Glutamatergic neuron (in vitro differentiated cells): Measurements from ENCODE around the gene BANF2. TPM values are rescaled to one million over a fixed set of nuclear protein-coding genes. Genes with fewer than 3 reads are reported as not detected.
A peak's percentile ranks its signal among the peaks of the same experiment; 100 is the strongest.

Source experiments
- DNase-seq: peaks from one replicate; pipeline ENCODE4 v3.0.0; 2022
- H3K27ac Mint-ChIP-seq: one replicate; pipeline ENCODE4 v1.8.0; 2020; ENCODE audit warnings: mild to moderate bottlenecking, mixed read lengths, inconsistent platforms; ENCODE audit not compliant: unreplicated experiment
- H3K27me3 Mint-ChIP-seq: one replicate; pipeline ENCODE4 v1.8.0; 2020; ENCODE audit warnings: mild to moderate bottlenecking, moderate library complexity, mixed read lengths, inconsistent platforms; ENCODE audit not compliant: unreplicated experiment
- H3K36me3 Mint-ChIP-seq: one replicate; pipeline ENCODE4 v1.8.0; 2020; ENCODE audit warnings: mild to moderate bottlenecking, mixed read lengths, inconsistent platforms; ENCODE audit not compliant: unreplicated experiment
- H3K4me1 Mint-ChIP-seq: one replicate; pipeline ENCODE4 v1.8.0; 2020; ENCODE audit warnings: mild to moderate bottlenecking, low read depth, mixed read lengths, inconsistent platforms; ENCODE audit not compliant: unreplicated experiment
- H3K4me3 Mint-ChIP-seq: one replicate; pipeline ENCODE4 v1.8.0; 2020; ENCODE audit warnings: mild to moderate bottlenecking, mixed read lengths, inconsistent platforms; ENCODE audit not compliant: unreplicated experiment
- H3K9me3 Mint-ChIP-seq: one replicate; pipeline ENCODE4 v1.8.0; 2020; ENCODE audit warnings: mild to moderate bottlenecking, moderate library complexity, mixed read lengths, inconsistent platforms; ENCODE audit not compliant: unreplicated experiment
- CTCF ChIP-seq: fragments of 200-600 bp; sonication (generic); IDR thresholded peaks from one replicate; pipeline ENCODE4 v1.5.0; 2021; ENCODE audit not compliant: partially characterized antibody, unreplicated experiment
- total RNA-seq: library from RNA; stranded (reverse); fragmentation: NEBNext Ultra II Directional; extraction: Animal tissue kit (Norgen Biotek cat#: 25700); gene quantifications from one replicate; pipeline ENCODE4 v1.2.1, GENCODE V29; 2021; ENCODE audit not compliant: unreplicated experiment

The BANF2 gene
- total RNA-seq, 1 donor from 2014 or later = not detected

- peaks cover 14% of the 10 kb centered on the region for H3K4me1 Mint-ChIP-seq
- no peaks in the 10 kb centered on the region for H3K36me3 Mint-ChIP-seq
- H3K9me3 Mint-ChIP-seq = peaks cover 3% of the 10 kb centered on the region
- H3K27me3 Mint-ChIP-seq = no peaks in the 10 kb centered on the region
- no peak for TF ChIP-seq CTCF
- H3K4me3 Mint-ChIP-seq = no peak overlapping the region
- no peak for DNase-seq
- no peak overlapping the region for H3K27ac Mint-ChIP-seq
These were observed 9.1 kb downstream of the BANF2 start for GRCh38 chr20:17708675-17709360.

- DNase-seq = no peak
- Mint-ChIP-seq H3K4me3 (no peak overlapping the region), H3K9me3 (peaks cover 3% of the 10 kb centered on the region), H3K27me3 (no peaks in the 10 kb centered on the region), H3K27ac (no peak overlapping the region), H3K36me3 (no peaks in the 10 kb centered on the region), H3K4me1 (peaks cover 14% of the 10 kb centered on the region)
- TF ChIP-seq CTCF = no peak
These were observed 9.9 kb downstream of the BANF2 start for GRCh38 chr20:17709361-17710293.

DNA sequence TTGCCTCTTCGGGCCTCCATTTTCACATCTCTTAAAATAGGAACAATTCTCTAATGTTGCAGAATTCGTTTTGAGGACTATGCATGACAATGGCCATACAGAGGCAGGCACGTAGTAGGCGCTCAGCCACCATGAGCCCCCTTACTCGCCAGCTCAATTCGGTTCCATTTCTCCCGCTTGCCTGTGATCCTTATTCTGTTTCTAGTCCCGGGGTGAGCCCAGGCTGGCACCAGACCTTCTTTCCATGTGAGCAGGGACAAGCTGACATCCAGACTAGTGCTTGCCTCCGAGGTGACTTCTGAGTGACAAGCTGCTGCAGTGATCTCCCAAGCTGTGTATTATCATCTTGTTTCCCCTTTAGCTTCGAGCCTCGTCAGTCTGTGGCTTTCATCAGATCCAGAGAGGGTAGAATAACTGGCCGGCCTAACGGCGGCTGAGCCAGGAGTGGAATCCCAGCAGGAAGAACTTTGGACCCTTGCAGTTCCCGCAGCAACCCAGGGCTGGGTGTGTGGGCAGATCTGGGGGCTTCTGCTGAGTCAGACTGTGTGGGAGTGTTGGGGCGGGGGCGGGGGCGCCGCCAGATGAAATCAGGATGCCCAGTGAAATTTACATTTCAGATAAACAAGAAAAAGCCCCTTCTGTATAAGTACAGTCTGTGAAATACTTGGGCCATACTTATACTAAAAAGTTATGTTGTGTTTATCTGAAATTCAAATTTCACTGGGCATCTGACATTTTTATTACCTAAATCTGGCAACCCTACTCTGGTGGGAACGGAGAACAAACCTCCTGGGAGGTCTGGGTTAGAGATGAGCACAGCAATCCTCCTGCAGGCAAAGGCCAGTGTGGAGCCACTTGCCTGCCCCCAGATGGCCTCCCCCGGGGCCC lies 10.9 kb downstream of the BANF2 start:
- peaks cover 14% of the 10 kb centered on the region for H3K4me1 Mint-ChIP-seq
- peaks cover 3% of the 10 kb centered on the region for H3K9me3 Mint-ChIP-seq
- peak overlapping the region; percentile 0 for H3K4me3 Mint-ChIP-seq
- DNase-seq = peak; percentile 71
- no peaks in the 10 kb centered on the region for H3K27me3 Mint-ChIP-seq
- no peaks in the 10 kb centered on the region for H3K36me3 Mint-ChIP-seq
- no peak for TF ChIP-seq CTCF
- H3K27ac Mint-ChIP-seq = peak overlapping the region; percentile 11

GRCh38 chr20:17711267-17711627 lies 11.5 kb downstream of the BANF2 start:
- H3K4me3 Mint-ChIP-seq = no peak overlapping the region
- no peak for TF ChIP-seq CTCF
- DNase-seq = no peak
- H3K27me3 Mint-ChIP-seq = no peaks in the 10 kb centered on the region
- no peak overlapping the region for H3K27ac Mint-ChIP-seq
- H3K4me1 Mint-ChIP-seq = peaks cover 14% of the 10 kb centered on the region
- peaks cover 3% of the 10 kb centered on the region for H3K9me3 Mint-ChIP-seq
- H3K36me3 Mint-ChIP-seq = no peaks in the 10 kb centered on the region
